ENCODE data around the gene PCYT2. TPM values are rescaled to one million over a fixed set of nuclear protein-coding genes. Genes with fewer than 3 reads are reported as not detected.

The PCYT2 gene
- total RNA-seq, 2 donors from 2014 or later = 51.4 to 69.2 TPM

- DNase-seq (ENCODE audit: low spot score) = no peak
- TF ChIP-seq POLR2AphosphoS5 (IDR thresholded peaks at IDR 0.05) = no peak
- no peak for TF ChIP-seq CTCF (IDR thresholded peaks at IDR 0.05)
- TF ChIP-seq POLR2A (IDR thresholded peaks at IDR 0.05) = no peak
- WGBS = 83% methylated on average over 16 of the region's 17 CpGs
- H3K9me3 ChIP-seq = no peaks in the 10 kb centered on the region
- H3K4me3 ChIP-seq = no peak overlapping the region
- H3K36me3 ChIP-seq = no peaks in the 10 kb centered on the region
- no peak overlapping the region for H3K27ac ChIP-seq
- intact Hi-C loops (cut with DNase I) = no loop called here
- no peaks in the 10 kb centered on the region for H3K4me1 ChIP-seq (replicated peaks)
- no peaks in the 10 kb centered on the region for H3K27me3 ChIP-seq (replicated peaks; ENCODE audit: insufficient read depth)
Observed at GRCh38 chr17:81948635-81949378, 37.6 kb upstream of the PCYT2 start.

- H3K36me3 ChIP-seq = no peaks in the 10 kb centered on the region
- H3K27me3 ChIP-seq (replicated peaks; ENCODE audit: insufficient read depth) = no peaks in the 10 kb centered on the region
- no peak for DNase-seq (ENCODE audit: low spot score)
- H3K4me3 ChIP-seq = no peak within 1 kb of the TSS
- intact Hi-C loops (cut with DNase I) = no loop called here
- TF ChIP-seq CTCF (IDR thresholded peaks at IDR 0.05) (no peak), POLR2AphosphoS5 (IDR thresholded peaks at IDR 0.05) (no peak), POLR2A (IDR thresholded peaks at IDR 0.05) (no peak)
- no peak within 1 kb of the TSS for H3K27ac ChIP-seq
- WGBS = 79% methylated on average over 13 of the region's 13 CpGs
- H3K9me3 ChIP-seq = no peaks in the 10 kb centered on the region
- no peaks in the 10 kb centered on the region for H3K4me1 ChIP-seq (replicated peaks)
Observed at GRCh38 chr17:81947189-81947588, 36.0 kb upstream of the PCYT2 start, which contains the start of gene MYADML2. TSS of gene MYADML2 (minus strand) at chr17:81947233. CDS start at chr17:81941741, 5,492 bp downstream.

GRCh38 chr17:81944858-81945257 is 33.7 kb upstream of the PCYT2 start:
- intact Hi-C loops (cut with DNase I) = no loop called here
- 88% methylated on average over 9 of the region's 9 CpGs for WGBS
- no peaks in the 10 kb centered on the region for H3K27me3 ChIP-seq (replicated peaks; ENCODE audit: insufficient read depth)

GRCh38 chr17:81942167-81942553 is 31.0 kb upstream of the PCYT2 start:
- no peaks in the 10 kb centered on the region for H3K27me3 ChIP-seq (replicated peaks; ENCODE audit: insufficient read depth)
- DNase-seq (ENCODE audit: low spot score) = no peak
- H3K27ac ChIP-seq = no peak overlapping the region
- H3K36me3 ChIP-seq = no peaks in the 10 kb centered on the region
- no peaks in the 10 kb centered on the region for H3K4me1 ChIP-seq (replicated peaks)
- no peaks in the 10 kb centered on the region for H3K9me3 ChIP-seq
- no peak for TF ChIP-seq CTCF (IDR thresholded peaks at IDR 0.05)
- TF ChIP-seq POLR2AphosphoS5 (IDR thresholded peaks at IDR 0.05) = no peak
- H3K4me3 ChIP-seq = no peak overlapping the region
- intact Hi-C loops (cut with DNase I) = no loop called here
- 58% methylated on average over 10 of the region's 12 CpGs for WGBS

More at GRCh38 chr17:81944858-81945257, 33.7 kb upstream of the PCYT2 start:
- H3K9me3 ChIP-seq = no peaks in the 10 kb centered on the region
- TF ChIP-seq CTCF (IDR thresholded peaks at IDR 0.05) (no peak), POLR2A (IDR thresholded peaks at IDR 0.05) (no peak)
- no peak for DNase-seq (ENCODE audit: low spot score)
- H3K36me3 ChIP-seq = no peaks in the 10 kb centered on the region
- no peaks in the 10 kb centered on the region for H3K4me1 ChIP-seq (replicated peaks)
- H3K4me3 ChIP-seq = no peak overlapping the region
- H3K27ac ChIP-seq = no peak overlapping the region

Measured in prostate gland (tissue), 2 donors.